ENCODE results near the gene MRC2.

GRCh38 chr17:62641951-62642350 lies 14.5 kb downstream of the MRC2 start:
- TF ChIP-seq CTCF (IDR thresholded peaks at IDR 0.05): no peak
- no peak for TF ChIP-seq REST (IDR thresholded peaks at IDR 0.05; ENCODE audit: low read depth, low read length)
- no peak for TF ChIP-seq CHD2 (IDR thresholded peaks at IDR 0.05; ENCODE audit: low read length, partially characterized antibody)
- TF ChIP-seq NRF1 (IDR thresholded peaks at IDR 0.05; ENCODE audit: low read depth, low read length): no peak
- no peak for TF ChIP-seq MAX (IDR thresholded peaks at IDR 0.05; ENCODE audit: low read depth)
- no peak for TF ChIP-seq RAD21 (IDR thresholded peaks at IDR 0.05; ENCODE audit: low read length)
- TF ChIP-seq EZH2phosphoT487 (IDR thresholded peaks at IDR 0.05; ENCODE audit: borderline replicate concordance, low read depth): no peak
- no peak for TF ChIP-seq RFX5 (IDR thresholded peaks at IDR 0.05; ENCODE audit: low read length)
- no peak for TF ChIP-seq YY1 (IDR thresholded peaks at IDR 0.05; ENCODE audit: low read depth)
- no peak for TF ChIP-seq FOSL2 (IDR thresholded peaks at IDR 0.05; ENCODE audit: borderline replicate concordance, low read depth)
- no peak for TF ChIP-seq POLR2AphosphoS5 (IDR thresholded peaks at IDR 0.05; ENCODE audit: low read depth, low read length)
- TF ChIP-seq SIN3A (IDR thresholded peaks at IDR 0.05; ENCODE audit: borderline replicate concordance, low read depth, low read length): no peak
- no peak for TF ChIP-seq MEF2A (IDR thresholded peaks at IDR 0.05; ENCODE audit: borderline replicate concordance, low read depth)

Data from SK-N-SH (cell line).